GM19328 (cell line): ENCODE results near the gene DRG2.

Experiments used
- ATAC-seq: cut with Tn5 transposase; IDR thresholded peaks from one replicate; pipeline ENCODE4 v1.9.1; 2021; ENCODE audit warnings: mild to moderate bottlenecking, moderate library complexity; ENCODE audit not compliant: unreplicated experiment

The DRG2 gene

DNA sequence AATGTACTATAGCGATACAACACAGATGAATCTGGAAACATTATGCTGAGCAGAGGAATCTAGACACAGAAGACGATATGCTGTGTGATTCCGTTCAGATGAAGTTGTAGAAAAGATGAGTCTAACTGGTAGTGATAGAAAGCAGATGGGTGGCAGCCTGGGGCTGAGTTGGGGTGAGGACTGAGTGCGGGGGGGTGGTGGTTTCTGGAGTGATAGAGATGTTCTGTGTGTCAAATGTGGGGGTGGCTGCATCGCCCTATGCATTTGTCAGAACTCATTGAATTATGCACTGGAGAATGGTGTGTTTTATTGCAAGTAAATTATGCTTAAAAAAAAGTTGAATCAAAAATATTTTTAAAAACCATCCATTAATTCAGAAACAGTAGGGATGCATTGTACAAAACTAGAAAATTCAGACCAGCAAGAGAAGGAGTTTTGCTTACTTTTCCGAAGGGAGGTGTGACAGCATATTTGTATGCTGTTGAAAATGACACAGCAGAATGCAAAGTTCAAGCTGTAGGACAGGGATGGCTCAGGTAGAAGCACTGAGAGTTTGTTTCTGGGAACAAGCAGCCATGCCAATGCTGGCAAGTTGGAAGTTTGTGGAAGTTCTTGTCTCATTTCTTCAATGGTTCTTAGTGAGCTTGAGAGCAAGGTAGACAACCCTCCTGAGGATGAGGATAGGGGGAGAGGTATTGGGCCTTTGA lies 13.0 kb upstream of the DRG2 start:
- no peak for ATAC-seq

DNA sequence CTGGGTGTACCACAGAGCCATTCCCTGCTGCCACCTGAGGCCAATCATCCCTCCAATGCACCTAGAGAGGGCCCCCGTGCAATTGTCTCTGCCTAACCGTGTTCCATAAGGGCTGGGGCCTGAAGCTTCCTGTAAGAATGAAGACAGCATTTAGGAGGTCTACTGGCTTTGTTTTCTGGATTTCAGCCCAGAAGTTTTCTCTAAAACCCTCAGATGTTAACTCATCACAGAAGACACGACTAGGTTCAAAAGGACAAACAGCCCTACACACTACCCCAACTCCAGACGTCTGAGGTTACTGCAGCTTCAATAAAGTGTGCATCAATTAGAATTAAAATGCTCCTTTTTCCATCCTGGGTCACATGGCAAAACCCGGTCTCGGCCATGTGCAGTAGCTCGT lies 10.8 kb upstream of the DRG2 start:
- ATAC-seq = no peak

DNA sequence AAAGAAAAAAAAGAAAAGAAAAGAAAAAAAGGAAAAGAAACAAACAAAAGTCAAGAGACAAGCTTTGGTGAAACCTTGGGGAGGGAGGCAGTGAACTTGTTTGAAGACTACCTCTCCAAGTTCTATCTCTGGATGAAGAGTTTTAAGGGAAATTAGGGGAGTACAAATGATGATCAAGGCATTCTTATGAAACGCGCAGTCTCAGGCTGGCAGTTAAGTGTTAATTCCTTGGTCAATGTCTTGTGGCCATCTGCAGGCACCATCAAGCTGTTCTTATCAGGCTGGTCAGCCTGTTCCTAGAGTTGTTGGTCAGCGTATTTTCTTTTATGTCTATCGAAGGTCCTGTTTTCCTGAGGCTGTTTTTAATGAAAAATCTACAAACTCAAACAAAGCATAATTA lies 8.2 kb upstream of the DRG2 start:
- ATAC-seq = no peak

DNA sequence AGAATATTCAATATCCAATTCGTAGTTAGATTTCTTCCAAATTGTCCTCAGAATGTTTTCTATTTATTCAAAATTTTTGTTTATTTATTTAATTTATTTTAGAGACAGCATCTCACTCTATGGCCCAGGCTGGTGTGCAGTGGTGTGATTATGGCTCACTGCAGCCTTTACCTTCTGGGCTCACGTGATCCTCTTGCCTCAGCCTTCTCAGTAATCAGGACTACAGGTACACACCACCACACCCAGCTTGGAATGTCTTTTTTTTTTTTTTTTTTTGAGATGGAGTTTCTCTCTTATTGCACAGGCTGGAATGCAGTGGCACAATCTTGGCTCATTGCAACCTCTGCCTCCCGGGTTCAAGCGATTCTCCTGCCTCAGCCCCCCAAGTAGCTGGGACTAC lies 3.5 kb upstream of the DRG2 start:
- no peak for ATAC-seq

DNA sequence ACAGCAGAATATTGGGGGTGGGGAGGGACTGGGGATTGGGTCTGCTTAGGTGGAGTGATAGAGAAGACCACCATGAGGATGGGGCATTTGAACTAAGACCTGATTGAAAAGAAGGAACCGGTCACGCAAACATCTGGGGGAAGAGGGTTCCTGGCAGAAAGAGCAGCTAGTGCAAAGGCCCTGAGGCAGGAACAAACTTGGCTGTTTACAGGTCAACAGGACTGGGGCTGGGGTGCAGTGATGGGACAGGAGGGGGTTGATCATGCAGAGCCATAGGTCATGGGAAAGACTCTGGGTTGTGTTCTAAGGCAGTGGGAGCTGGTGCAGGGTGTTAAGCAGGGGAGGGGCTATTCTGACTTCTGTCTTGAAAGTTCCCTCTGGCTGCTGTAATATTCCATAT lies 1.9 kb downstream of the DRG2 start:
- no peak for ATAC-seq

DNA sequence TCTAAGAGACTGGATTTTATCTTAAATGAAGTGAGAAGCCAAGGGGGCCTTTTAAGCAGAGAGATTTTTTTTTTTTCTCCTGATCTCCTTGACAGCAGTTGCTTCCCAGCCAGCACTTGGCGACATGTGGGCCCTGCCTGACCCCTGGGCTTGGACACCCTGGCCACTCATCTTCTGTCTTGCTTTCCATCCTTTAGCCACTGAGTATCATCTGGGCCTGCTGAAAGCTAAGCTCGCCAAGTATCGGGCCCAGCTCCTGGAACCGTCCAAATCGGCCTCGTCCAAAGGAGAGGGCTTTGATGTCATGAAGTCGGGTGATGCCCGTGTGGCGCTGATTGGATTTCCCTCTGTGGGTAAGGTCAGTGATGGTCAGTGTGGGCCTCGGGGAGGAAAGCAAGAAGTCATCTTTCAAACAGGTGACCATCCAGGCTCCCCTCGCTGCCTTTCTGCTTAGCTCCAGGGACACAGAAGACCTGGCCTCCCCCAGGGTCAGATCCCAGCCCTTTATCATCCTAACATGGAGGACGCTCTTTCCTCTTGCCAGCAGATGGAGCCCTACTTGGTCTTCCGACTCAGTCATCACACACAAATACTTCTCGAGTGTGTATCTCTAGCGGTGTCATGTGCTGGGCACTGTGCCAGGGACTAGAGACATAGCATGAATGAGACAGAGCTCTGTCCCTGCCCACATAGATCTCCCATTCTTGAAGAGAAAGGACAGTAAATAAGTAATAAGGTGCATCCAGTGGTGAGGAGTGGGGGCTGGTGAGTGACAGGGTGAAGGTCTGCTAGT lies 6.1 kb downstream of the DRG2 start:
- no peak for ATAC-seq

DNA sequence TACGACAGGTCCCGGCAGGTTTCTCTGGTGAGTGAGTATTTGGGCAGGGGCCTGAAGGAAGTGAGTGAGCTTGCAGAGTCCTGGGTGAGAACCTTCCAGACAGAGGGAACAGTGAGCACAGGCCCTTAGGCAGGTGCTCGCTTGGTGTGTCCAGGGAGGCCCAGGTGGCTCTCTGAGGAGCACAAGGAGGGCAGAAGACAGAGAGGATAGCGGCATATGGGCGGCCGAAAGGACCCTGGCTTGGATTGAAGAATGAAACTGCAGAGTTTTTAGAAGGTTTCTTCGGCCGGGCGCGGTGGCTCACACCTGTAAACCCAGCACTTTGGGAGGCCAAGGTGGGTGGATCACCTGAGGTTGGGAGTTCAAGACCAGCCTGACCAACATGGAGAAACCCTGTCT lies 6.7 kb downstream of the DRG2 start:
- ATAC-seq = no peak

DNA sequence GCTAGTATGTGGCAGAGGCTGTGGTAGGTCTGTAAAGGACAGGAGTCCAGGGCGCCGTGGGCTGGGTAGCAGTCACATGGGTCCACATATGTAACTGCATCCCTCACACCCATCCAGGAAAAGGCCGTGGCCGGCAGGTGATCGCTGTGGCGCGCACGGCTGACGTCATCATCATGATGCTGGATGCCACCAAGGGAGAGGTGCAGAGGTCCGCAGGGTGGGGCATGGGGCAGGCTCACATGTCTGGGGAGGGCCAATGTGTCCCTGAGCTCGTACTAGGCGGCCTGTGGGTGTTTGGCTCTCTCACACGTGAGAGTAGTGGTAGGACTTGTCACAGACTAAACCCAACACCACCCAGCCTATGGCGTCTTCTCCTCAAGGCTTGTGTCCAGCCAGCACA lies 11.8 kb downstream of the DRG2 start:
- no peak for ATAC-seq

DNA sequence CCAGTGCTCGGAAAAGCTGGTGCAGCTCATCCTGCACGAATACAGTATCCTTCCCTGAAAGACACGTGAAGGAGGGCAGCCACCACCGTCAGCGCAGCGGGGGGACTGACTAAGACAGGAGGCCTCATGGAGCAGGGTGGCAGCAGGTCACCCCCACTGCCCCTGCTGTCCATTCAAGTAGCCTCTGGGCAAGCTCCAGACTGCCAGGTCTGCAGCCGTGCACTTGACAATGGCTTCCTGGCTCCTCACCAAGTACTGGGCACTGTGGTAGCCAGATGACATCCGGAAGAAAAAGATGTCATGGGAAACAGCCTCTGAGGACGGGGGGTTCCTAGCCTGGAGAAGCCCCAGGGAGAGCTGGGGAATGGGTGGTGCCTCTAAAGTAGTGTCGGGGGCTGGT lies 12.9 kb downstream of the DRG2 start:
- ATAC-seq = no peak

DNA sequence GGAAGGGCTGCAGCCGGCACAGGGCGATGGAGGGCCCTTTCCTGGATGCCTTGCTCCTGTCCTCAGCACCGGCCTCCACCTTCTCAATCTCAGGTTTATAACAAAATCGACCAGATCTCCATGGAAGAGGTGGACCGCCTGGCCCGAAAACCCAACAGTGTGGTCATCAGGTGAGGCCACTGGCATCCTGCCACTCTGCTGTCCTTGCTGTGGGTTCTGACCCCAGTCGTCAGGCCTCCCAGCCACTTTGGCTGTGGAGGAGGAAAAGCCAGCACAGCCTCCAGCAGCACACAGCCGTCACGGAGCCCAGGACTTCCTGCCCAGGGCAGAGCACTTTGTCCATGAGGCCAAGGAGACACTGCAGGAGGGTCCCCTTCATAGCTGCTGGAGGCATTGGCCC lies 14.1 kb downstream of the DRG2 start:
- ATAC-seq = no peak

DNA sequence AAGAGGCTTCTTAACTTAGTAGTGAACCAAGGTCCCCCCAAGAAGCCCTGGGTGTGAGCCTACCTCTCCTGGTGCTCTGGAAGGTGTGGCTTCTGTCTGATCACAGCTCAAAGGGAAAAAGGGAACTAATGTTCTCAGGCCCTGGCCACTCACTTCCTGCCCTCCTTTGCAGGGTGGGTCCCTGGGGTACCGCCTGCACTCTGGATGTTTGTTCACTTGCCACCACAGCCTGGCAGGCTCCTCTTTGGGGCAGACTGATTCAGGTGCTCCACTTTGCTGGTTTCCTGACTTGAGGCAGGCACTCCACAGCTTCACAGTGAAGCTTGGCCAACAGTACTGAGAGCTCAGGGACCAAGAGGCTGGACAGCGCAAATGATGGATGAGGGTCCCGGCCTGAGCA lies 14.9 kb downstream of the DRG2 start:
- no peak for ATAC-seq

DNA sequence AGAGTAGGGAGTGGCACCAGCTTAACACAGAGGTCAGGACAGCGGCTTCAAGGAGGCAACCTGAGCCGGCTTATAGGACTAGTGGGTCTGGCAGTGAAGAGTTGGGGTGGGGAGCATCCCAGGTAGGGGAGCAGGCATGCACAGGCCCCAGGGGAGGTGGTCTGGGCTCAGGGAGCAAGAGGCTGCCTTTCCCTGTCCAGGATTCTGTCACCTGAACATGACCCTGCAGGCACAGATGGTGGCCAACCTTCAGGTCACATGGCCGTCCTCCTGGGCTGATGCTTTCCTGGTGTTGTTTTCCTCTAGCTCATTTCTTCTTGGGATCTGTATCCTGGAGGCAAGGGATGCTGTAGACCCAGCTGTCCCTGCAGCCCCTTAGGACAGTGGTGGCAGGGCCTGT lies 17.3 kb downstream of the DRG2 start:
- ATAC-seq = no peak

DNA sequence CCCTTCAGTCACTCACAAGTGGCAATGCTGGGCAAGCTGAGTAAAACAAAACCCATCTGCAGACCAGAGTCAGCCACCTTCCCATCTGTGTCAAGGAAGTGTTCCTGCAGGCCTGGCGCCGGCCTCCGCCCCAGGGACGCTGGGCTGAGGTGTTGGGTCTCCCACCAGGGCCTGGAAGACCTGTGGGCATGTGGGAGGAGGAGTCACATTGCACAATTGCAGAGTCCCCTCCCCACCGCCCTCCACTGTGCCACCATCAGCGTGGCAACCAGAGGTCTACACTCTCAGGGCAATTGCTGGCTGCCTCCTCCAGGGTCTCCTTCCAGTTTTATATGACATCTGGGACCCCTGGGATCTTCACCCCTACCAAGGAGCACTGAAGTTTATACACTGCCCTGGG lies 17.8 kb downstream of the DRG2 start:
- no peak for ATAC-seq

DNA sequence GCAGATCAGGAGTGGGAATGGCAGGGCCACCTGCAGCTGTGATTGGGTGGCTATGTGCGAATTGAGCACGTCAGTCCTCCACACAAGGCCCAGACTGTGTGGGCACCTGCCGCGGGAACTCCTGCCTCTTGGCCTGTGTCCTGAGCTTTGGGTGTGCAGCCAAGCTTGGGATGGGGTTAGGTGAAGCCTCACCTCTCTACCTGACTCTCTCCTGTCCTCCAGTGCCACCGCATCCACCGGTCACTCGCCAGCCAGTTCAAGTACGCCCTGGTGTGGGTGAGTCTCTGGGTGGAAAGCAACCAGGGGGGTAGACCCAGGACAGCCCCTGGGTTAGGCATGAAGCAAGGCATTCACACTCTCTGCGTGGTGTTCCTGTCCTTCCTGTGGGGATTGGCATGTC lies 18.5 kb downstream of the DRG2 start:
- ATAC-seq = no peak

DNA sequence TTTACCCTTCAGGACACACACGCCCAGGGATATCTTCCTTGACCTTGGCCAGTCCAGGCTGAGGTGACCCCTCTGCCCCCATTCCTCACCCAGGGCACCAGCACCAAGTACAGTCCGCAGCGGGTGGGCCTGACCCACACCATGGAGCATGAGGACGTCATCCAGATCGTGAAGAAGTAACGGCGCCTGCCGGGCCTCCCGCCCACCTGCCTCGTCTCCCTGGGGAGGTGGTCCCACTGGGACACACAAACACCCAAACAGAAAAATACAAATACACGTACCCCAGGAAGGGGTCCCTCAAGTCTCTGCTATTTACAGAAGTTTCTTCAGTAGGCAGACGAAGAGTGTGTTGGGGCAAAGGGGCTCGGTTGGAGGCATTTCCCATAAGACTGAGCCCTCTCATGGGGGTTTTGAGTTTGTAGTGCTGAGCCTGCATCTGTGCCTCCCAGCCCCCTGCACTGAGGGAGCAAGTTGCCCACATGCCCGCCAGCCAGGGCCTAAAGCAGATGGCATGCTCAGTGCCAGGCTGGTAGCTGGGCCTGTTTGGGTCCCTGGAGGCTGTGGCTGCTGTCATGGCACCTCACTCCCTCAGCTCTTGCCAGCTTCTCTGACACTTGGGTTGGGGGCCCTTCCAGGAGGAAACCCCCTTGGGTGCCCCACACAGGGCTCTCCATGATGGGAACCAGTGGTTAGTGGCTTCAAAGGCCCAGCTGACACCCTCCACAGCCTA lies 19.5 kb downstream of the DRG2 start:
- ATAC-seq = no peak

DNA sequence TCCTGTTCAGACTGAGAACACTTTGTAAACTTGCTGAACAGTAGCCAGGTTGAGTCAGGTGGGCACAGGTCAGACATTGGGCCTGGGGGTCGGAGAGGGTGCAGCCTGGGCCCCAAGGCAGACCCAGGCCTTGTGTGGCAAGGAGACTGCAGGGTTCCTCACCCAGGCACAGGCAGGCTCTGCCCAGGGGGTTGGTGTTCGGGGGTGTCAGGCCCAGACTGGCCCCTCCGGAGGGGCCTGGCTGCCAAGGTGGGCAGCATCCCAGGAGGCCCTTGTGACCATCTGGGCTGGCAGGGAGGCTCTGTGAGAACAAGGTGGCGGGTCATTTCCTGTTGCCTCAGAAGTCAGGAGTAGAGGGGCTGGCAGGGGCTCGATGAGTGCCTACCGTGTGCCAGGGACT lies 20.2 kb downstream of the DRG2 start:
- ATAC-seq = no peak

DNA sequence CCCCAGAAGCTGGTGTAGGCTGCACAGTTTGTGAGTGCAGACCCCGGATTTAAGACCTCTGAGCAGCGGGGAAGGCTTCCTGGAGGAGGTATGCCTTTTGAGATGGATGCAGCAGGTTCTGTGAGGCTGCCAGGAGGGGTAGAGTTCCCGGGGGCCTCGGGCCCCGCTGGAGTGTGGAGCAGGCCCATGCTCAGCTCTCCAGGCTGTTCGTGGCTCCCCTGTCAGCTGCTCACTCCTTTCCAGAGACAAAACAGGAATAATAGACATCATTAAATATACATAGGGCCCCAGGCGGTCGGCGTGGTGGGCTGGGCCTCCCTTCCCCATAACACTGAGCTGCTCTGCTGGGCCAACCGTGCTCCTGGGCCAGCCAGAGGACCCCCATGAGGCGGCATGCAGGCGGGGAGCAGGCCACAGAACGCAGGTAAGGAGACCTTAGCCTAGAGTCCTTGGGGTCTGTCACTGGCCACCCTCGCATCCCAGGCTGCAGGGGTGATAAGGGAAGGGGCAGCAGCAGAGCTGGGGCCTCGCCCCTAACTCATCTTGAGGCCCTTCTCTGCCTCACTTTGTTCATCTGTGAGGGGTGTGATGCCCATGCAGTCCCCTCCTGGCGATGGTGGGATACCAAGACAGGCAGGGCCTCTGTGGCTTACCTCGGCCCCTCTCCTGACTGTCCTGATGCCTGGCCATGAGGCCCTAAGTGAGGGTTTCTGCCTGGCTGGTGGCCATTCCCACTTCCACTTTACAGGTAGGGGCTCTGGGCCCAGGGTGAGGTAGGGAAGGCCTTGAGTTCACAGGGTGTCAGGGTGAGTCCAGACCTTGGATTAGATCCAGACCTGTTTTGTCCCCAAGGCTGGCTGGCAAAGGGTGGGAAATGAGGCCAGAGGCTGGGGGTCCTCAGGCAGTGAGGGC lies 20.9 kb downstream of the DRG2 start, which contains the start of gene MYO15A:
Gene MYO15A, plus strand, starts transcription at position 356 of the 912 bp plus-strand sequence. CDS start 10,045 bp downstream, outside the sequence.
- no peak for ATAC-seq

DNA sequence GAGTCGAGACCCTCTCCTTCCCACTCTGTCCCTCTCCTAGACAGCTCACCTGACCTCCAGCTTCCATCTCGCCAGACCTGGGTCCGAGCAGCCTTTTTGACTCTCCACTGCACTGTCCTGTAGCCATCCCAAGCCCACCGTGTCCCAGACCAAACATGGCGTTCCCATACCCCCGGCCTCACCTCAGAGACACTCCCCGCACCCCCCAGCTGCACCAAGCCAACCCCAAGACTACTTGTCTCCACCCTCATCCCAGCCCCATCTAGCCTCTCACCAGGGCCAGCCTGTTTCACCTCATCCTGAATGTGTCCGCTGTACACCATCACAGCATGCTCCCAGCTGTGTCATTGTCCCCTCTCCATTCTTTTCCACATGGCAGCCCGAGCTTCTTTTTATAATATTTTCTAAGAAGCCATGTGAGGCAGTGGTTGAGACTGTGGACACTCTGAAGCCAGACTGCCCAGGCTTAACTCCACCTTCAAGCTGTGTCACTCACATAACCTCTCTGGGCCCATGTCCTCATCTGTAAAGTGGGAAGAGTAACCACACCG lies 22.3 kb downstream of the DRG2 start:
- ATAC-seq = no peak

DNA sequence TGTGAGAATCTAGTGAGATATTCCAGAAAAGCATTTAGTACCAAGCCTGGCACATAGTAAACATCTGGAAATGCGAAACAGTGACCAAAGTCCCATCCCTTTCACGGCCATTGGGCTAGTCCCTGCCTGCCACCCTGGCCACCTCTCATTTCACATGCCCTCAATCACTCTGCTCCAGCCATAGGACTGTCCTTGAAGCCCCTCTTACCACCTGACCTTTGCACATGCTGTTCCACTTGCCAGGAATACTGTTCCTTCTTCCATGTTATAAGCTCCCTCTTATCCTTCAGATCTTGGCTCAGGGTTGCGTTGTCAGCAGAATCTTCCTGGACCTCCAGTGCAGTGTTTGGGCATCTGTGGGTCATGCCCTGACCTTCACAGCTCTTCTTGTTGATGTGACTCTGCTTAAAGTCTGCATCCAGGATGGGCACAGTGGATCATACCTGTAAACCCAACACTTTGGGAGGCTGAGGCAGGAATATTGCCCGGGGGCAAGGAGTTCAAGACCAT lies 22.9 kb downstream of the DRG2 start:
- no peak for ATAC-seq

DNA sequence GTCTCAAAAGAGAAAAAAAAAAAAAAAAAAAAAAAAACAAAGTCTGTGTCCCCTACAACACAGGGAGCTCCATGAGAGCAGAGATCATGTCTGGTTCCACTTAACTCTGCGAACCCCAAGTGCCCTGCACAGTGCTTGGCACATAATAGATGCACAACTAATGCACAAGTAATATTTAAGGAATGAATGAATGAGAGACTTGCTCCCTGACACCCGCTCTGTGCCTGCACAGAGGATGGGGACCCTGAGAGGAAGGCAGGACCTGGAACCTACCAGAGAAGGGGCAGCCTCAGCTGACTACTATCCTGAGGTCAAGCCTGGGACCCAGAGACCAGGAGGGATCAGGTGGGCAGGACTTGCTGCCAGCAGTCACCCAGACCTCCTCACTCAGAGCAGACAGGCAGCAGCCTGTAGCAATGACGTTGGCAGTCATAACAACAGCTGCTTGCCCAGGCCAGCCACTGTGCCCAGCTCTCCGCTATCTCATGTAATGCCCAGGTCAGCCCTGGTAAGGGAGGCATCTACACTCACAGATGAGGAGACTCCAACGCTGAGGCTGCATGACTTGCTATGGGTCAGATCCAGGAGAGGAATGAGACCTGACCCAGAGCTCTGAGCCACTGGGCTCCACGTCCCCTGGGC lies 23.7 kb downstream of the DRG2 start:
- no peak for ATAC-seq
